Limb (tissue), 2 donors: Measurements from ENCODE around the gene KRTAP4-4.
"Not testable (repeated sequence)": the region's sequence is repeated elsewhere in the genome, so short reads cannot be mapped to it uniquely, and the experiment has no call there.

Source experiments
- DNase-seq, 2 donors: peaks; one replicate each; pipeline ENCODE4 v3.0.0-alpha.2; 2016; ENCODE audit errors: extremely low spot score in 2 of 2

The KRTAP4-4 gene

DNA sequence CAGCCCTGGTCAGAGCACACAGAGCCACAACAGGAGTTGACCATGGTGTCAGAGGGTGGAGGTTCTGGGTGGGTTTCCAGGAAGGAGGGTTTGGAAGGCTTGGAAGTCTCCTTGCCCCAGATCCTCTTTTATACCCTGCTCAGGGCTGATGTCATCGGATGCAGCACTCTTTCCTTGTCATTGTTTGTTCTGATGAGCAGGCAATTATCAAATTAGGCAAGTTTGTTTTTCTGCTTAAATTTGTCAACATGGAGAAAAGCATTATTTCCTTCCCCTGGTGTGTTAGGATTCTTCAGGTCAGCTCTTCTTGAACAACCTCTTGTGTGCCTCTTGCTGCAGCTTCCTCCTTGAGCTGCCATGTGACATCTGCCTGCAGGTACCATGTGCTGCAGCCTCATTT, at the start of gene KRTAP4-4:
TSS of gene KRTAP4-4 (minus strand) at position 101 of the 400 bp plus-strand sequence. CDS start at position 44, 57 bp downstream.
- no peak for DNase-seq

- DNase-seq, result no peak
Observed at GRCh38 chr17:41199421-41200078, 39.0 kb upstream of the KRTAP4-4 start.

- no peak for DNase-seq
Observed at GRCh38 chr17:41196068-41196467, 35.5 kb upstream of the KRTAP4-4 start.

DNA sequence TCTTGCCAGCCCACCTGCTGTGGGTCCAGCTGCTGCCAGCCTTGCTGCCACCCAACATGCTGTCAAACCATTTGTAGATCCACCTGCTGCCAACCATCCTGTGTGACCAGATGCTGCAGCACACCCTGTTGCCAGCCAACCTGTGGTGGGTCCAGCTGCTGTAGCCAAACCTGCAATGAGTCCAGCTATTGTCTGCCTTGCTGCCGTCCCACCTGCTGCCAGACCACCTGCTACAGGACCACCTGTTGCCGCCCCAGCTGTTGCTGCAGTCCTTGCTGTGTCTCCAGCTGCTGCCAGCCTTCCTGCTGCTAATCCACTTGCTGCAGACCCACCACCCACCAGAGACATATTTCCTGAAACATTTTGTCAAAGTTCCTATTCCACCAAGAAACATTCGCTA, 29.8 kb upstream of the KRTAP4-4 start:
- no peak for DNase-seq

DNA sequence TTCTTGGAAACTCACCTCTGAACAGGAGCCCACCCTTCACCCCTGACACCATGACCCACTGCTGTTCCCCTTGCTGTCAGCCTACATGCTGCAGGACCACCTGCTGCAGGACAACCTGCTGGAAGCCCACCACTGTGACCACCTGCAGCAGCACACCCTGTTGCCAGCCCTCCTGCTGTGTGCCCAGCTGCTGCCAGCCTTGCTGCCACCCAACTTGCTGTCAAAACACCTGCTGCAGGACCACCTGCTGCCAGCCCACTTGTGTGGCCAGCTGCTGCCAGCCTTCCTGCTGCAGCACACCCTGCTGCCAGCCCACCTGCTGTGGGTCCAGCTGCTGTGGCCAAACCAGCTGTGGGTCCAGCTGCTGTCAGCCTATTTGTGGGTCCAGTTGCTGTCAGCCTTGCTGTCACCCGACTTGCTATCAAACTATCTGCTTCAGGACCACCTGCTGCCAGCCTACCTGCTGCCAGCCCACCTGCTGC, 29.3 kb upstream of the KRTAP4-4 start, which contains the start of gene KRTAP9-1:
TSS of gene KRTAP9-1 (plus strand) at position 51 of the 482 bp plus-strand sequence. CDS start at position 51, 0 bp downstream.
- DNase-seq, result not testable (repeated sequence)

DNA sequence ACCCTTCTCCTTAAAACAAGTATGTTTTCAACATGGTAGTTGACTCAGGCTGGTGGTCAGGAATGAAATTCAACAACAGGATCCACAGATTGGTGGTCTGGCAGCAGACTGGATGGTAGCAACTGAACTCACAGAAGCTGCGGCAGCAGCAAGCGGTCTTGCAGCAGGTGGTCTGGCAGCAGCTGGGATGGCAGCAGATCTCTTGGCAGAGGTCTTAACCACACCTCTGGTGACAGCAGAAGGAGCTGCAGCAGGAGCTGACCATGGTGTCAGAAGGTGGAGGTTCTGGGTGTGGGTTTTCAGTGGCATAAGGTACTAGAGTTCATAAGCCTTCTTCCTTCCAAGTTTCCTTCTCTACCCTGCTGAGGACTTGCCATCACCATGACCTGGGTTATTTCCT, 26.3 kb upstream of the KRTAP4-4 start:
- DNase-seq, result no peak

DNA sequence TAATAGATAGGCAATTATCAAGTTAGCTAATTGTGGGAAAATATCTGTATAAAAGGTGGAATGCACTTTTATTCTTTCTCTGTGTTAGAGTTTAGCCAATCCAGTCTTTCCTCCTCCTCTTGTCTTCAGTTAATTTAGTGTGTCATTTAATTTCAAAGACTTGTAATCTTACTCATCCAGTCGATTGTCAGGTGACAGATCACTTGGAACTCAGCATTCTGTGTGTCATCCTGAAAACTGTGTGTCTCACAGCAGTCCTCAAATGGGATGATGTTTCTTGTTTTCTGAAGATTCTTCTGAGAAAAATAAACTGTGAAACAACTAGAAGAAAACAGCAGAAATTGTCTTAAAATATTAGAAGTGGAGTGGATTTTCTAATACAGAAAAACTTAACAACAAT, 24.5 kb upstream of the KRTAP4-4 start:
- no peak for DNase-seq

- DNase-seq, result no peak
Observed at GRCh38 chr17:41184480-41184961, 24.0 kb upstream of the KRTAP4-4 start, which contains the start of gene KRTAP4-1. TSS of gene KRTAP4-1 (minus strand) at chr17:41184911. CDS start at chr17:41184854, 57 bp downstream.

DNA sequence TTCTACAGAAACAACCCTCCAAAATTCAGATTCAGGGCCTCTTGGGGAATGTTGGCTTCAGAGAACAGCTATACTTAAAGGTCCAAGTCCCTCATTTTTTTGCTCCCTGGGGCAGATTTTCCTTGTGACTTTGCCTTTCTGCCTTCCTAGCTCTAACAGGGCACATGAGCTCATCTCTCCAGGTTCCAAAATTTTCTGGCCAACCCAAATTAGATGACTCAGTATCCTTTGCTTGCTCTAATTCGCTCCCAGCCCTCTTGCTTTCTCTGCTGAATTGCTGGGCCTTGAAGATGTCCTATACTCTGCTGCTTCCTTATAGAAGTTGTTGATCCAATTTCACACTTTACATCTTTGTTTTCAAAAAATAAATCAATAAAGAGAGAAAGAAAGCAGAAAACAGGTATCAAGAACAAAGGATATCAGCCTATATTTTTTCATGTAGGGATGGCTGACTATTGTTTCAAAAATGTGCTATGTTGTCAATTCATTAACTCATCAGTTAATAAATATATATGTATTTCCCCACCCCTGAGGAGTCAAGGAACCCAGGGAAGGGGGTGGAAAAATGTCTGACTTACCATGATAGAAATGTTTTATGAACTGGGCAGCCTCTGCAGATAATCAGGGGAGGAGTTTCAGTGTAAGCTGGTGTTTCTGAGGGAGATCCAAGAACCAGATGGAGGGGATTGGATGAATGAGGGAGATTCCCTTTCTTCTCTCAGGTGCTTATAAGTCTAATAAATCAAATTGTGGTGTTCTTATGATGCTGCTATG, 18.5 kb upstream of the KRTAP4-4 start:
- DNase-seq, result no peak

DNA sequence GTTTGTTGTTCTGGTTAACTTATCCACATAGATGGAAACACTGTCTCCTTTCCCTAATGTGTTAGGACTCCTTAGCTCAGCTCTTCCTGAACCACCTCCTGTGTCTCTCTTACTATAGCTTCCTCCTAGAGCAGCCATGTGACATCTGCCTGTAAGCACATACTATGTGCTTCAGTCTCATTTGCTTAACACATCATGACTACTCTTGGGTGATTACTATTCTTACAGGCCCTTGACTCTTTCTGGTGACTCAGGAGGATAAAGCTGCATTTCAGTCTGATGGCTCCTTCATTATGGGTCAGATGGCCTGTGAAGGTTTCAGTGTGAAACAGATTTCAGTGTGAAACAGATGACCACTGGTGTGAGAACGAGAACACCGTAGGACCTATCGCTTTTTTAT, 17.8 kb upstream of the KRTAP4-4 start:
- no peak for DNase-seq

GRCh38 chr17:41177727-41178271, 17.3 kb upstream of the KRTAP4-4 start, which contains the start of gene KRTAP4-2:
TSS of gene KRTAP4-2 (minus strand) at chr17:41178221. CDS start at chr17:41178164, 57 bp downstream.
- no peak for DNase-seq

DNA sequence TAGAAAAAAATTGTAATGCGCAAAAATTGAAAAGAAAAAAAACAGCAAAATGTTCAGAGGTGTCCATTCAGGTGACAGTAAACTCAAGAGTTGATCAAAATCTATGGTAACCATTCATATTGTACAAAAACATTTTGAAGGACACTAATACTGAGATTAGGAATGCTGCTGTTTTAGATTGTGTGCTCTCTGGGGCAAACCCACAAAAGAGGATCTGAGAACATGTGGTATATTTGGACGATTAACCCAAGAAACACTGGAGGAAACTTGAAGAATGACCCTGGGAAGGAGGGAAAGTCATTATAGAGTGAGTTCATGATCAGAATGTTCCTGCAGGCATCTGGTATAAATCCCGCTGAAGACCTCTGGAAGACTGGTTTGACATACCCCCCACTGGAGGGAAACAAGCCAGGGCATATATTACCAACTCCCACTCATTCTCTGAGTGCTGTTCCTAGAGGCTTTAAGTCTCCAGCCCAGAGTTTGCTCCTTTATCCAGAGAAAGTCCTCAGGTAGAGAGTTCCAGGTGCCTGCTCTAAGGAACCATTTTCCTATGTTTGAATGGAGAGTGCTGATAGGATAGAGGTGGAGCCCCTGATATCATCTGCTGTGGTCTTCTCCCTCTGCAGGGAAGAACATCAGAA, 16.3 kb upstream of the KRTAP4-4 start:
- no peak for DNase-seq

DNA sequence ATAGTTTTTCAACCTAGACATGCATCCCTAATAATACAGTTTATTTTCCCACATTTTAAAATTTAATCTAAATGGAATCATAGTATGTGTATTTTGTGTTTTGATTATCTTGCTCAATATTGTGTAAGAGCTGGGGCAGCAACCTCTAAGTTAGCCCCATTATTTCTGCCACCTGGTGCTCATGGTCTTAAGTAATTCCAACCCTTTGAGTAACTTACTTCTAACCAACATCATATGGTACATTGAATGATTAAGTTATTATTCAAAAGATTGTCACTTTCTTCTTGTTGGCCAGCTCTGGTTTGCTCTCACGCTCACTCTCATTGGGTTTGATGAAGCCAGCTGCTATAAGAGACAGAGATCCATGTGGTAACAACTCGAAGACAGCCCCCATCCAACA, 11.3 kb upstream of the KRTAP4-4 start:
- no peak for DNase-seq

GRCh38 chr17:41168121-41168520, 7.6 kb upstream of the KRTAP4-4 start, which contains the start of gene KRTAP4-3:
TSS of gene KRTAP4-3 (minus strand) at chr17:41168221. CDS start at chr17:41168172, 49 bp downstream.
- no peak for DNase-seq

- DNase-seq, result no peak
Observed at GRCh38 chr17:41167561-41167960, 7.0 kb upstream of the KRTAP4-4 start.

DNA sequence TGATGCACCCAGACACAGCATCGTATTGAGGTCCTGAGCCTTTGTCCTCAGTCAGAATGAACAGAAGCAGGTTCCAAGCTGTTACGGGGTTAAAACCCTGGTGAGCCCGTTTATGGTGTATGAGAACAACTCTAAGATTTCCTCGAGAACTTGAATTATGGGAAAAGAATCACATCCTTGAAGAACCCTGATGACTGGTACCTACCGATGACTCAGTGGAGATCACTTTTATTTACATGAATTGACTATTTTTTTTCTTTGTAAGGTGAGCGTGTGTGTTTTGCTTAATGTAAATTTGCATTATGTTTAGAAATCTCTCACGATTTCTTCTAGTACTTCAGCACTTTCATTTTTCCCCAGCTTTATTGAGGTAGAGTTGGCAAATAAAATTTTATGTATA, 3.3 kb upstream of the KRTAP4-4 start:
- DNase-seq, result no peak

GRCh38 chr17:41160190-41160589, 358 bp downstream of the KRTAP4-4 start:
- DNase-seq, result not testable (repeated sequence)

DNA sequence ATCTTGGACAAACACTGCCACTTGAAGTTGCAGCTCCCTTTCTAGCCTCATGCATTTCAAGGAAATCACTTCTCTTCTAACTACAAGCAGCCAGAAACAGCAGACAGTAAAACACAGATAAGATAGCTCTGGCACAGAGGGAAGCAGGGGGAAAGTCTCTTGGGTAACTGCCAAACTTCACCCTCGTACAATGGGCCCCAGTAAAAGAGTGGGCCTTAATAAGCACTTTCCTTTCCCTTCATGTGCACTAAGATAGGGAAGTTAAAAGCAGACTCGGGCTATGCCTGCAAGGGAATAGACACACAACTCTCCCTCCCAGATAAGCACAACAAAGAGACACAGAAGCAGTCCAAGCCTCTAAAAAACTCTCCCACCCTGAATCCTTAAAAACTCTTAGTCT, 6.7 kb downstream of the KRTAP4-4 start:
- no peak for DNase-seq

DNA sequence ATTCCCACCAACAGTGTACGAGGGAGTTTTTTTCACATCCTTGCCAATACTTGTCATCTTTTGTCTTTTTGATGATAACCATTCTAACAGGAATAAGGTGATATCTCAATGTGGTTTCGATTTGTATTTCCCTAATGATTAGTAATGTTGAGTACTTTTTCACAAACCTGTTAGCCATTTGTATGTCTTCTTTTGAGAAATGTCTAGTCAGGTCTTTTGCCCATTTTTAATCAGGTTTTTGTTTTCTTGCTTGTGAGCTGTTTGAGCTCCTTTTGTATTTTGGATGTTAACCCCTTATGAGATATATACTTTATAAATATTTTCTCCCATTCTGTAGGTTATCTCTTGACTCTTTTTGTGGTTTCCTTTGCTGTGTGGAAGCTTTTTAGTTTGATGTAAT, 9.0 kb downstream of the KRTAP4-4 start:
- no peak for DNase-seq

DNA sequence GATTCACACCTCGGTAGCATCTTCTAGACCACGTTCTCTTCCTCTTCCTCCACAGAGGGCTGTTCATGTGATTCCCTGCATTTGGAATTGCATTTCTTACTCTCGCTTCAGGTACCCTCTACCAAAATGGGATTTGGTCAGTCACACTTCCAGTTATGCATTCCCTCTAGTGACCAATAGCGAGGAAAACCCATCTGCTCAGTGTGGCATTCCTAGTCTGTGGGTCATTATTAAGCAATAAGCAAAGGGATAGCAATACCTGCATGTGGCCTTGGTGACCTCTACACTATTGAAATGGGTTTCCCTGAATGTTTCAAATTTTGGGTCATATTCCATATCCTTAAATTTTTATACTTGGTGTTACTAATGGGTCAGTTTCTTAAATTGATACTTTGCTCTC, 10.5 kb downstream of the KRTAP4-4 start:
- no peak for DNase-seq

- no peak for DNase-seq
Observed at GRCh38 chr17:41149652-41149985, 10.9 kb downstream of the KRTAP4-4 start, which contains the start of gene KRTAP4-5. TSS of gene KRTAP4-5 (minus strand) at chr17:41149825. CDS start at chr17:41149767, 58 bp downstream.
